Superior temporal gyrus (tissue), 1 donor: ENCODE results near the gene SAMD3.
"Not testable (repeated sequence)": the region's sequence is repeated elsewhere in the genome, so short reads cannot be mapped to it uniquely, and the experiment has no call there.

Experiments used
- DNase-seq: peaks from one replicate; pipeline ENCODE4 v3.0.0-alpha.2; 2016; ENCODE audit errors: extremely low spot score

SAMD3 gene

GRCh38 chr6:130176378-130176777, 46.4 kb downstream of the SAMD3 start:
- DNase-seq = no peak

DNA sequence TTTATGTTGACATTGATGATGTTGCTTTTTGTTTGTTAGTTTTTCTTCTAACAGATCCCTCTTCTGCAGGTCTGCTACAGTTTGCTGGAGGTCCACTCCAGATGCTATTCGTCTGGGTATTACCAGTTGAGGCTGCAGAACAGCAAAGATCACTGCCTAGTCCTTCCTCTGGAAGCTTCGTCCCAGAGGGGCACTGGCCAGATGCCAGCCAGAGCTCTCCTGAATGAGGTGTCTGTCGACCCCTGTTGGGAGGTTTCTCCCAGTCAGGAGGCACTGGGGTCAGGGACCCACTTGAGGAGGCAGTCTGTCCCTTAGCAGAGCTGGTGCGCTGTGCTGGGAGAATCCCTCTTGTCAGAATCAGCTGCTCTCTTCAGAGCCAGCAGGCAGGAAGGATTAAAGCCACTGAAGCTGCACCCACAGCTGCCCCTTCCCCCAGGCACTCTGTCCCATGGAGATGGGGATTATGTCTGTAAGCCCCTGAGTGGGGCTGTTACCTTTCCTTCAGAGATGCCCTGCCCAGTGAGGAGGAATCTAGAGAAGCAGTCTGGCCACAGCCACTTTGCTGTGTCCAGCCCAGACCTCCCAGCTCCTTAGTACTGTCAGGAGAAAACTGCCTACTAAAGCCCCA, 49.3 kb downstream of the SAMD3 start:
- not testable (repeated sequence) for DNase-seq

GRCh38 chr6:130170160-130170559, 52.6 kb downstream of the SAMD3 start:
- not testable (repeated sequence) for DNase-seq

GRCh38 chr6:130167655-130168054, 55.1 kb downstream of the SAMD3 start:
- no peak for DNase-seq

DNA sequence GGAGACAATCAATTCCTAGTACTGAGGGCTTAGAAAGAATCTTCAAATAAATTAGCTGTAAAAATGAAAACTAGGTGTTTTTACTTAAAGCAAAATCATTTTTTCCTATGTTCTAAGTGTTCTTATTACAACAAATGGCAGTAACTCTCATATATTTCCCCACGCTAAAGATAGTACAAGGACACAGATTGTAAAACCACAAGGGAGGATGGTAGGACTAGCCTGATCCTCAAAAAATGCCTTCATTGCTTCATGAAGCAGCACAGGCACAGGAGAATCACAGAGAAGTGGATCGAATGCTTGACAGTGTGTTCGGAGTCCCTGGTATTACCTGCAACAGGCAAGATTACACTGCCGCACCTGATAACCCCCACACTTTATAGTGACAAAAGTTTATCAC, 58.5 kb downstream of the SAMD3 start:
- no peak for DNase-seq

DNA sequence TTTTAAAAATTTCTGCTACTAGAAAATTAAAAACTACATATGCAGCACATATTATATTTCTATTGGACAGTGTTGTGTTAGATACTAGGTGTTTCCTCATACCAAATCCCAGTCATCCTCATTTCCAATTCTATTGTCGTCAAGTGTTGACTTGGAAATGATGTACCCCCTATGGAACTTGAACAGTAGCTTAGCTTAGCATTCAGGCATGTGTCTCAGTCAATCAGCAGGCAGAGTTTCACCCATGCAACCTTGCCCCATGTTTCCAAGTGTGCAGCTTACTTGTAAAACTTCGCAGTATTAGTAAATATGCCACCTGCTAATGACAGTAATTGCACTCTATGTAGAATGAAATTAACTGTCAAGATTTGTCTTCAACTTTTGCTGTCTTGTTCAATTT, 59.5 kb downstream of the SAMD3 start:
- no peak for DNase-seq

DNA sequence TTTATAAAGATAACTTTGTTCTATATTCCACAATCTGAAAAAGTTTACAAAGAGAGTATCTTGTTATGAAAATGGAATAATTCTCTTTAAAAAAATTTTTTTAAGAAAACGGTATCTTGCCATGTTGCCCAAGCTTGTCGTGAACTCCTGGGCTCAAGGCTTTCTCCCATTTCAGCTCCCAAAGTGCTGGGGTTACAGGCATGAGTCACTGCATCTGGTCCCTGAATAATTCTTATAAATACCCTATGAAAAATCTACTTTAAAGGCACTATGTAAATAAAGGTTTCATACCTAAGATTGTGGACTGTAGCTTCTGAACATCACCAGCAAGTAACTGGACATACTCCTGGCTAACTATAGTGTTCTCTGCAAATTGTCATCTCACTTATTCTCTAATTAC, 60.3 kb downstream of the SAMD3 start:
- no peak for DNase-seq

GRCh38 chr6:130161683-130162404, 60.9 kb downstream of the SAMD3 start:
- DNase-seq = no peak

DNA sequence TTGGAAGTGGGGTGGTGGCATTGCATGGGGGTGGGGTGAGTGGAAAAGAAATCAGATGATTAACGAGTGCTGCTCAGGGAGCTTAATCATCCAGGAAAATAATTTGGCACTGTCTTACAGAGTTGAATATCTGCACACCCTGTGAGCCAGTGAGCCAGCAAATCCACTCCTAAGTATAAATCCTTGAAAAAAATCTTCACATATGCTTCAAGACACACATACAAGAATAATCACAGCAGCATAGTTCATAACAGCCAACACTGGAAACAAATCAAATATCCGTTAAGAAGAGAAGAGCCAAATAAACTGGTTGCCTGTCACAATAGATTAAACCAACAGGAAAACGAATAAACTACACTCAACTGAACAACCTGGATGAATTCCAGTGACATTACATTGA, 62.8 kb downstream of the SAMD3 start:
- DNase-seq = no peak

GRCh38 chr6:130158548-130158947, 64.2 kb downstream of the SAMD3 start:
- no peak for DNase-seq

GRCh38 chr6:130158056-130158455, 64.7 kb downstream of the SAMD3 start:
- DNase-seq = no peak

GRCh38 chr6:130156908-130157307, 65.8 kb downstream of the SAMD3 start:
- DNase-seq = no peak

DNA sequence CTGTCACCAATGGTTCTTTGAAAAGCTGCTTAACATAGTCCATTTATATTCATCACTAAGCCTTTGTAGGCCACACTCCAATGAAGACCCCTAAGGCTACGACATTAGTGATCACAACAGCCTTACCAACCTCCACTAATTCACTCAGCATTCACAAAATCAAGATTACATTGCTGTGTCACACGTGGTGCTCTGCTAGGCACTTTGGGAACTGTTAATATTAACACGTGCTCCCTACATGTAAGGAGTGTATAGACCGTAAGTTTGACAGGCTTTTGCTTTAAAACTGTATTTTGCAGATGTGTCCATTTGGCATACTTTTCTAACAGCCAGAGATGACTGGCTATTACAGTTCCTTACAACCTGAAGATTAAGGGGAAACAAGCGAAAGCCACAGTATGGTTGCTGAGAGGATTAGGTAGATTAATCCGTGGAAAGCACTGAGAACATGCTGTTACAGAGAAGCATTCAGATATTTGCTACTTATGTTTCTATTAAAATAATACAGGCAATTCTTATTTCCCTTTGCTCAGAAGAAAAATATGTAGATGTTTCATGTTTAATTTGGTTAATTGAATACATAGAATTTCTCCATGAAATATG, 69.7 kb downstream of the SAMD3 start:
- DNase-seq = no peak

DNA sequence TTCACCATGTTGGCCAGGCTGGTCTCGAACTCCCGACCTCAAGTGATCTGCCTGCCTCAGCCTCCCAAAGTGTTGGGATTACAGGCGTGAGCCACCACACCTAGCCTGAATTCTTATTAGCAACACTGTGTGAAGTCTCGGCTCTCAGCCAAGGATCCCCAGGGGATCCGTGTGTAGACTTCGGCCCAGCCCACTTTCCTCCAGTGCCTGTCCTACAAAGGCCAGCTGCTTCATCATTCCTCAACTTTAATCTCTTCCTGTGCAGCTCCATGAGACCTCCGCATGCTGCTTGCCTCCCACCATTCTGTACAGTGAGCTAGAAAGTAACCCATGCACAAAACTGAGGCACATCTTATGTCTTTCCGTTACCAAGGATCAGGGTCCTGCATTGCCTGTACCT, 71.8 kb downstream of the SAMD3 start:
- no peak for DNase-seq

DNA sequence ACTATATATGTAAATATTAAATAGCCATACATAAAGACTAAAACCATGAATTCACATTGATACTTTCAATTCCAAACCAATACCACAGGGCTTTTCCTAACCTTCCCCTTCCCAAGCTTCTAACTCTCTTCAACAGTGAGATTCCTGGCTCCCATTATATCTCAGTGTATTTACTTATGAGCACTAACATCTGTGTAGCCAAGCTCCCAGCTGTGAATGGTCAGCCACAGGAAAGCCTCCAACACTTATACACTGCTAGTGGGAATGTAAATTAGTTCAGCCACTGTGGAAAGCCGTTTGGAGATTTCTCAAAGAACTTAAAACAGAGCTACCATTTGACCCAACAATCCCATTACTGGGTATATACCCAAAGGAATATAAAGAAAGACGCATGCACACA, 73.7 kb downstream of the SAMD3 start:
- DNase-seq = not testable (repeated sequence)

DNA sequence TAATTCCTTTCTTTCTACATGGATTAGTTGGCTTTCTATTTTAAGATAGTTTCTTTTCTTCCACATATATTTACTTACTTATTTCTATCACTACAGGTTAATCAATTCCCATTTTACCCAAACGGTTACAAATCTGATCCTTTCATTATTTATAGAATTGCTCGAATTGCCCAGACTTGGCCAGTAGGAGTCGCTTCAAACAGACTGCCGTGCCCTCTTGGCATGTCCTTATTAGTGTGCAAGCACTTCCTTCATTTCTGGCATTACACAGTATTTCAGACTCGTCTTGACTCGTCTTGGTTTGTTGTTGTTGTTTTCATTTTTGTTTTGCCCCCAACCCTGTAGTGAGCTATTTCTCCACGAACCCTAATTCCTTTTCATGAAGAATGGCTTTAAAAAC, 74.6 kb downstream of the SAMD3 start:
- DNase-seq = no peak

DNA sequence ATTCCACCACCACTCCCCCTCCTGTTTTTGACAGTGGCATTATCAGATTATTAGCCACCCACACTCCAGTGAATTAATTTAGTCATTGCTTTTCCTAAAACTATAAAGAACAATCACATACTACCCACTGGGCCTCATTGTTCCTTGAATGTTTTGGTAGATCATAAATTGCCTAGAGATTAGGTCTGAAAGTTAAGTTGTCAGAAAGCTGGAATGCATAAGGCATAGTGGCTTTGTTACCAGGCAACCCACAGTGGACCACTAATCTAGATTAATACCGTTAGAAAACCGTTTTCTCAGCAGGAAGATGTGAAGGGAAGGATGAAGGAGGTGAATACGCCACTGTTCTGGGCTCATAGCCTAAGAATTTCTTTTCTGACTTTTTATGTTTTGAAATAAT, 75.6 kb downstream of the SAMD3 start:
- DNase-seq = no peak

- DNase-seq = no peak
These were observed 79.0 kb downstream of the SAMD3 start for GRCh38 chr6:130143709-130144108.

GRCh38 chr6:130140084-130140483, 82.7 kb downstream of the SAMD3 start:
- DNase-seq = no peak

- no peak for DNase-seq
These were observed 83.9 kb downstream of the SAMD3 start for GRCh38 chr6:130138909-130139242.

DNA sequence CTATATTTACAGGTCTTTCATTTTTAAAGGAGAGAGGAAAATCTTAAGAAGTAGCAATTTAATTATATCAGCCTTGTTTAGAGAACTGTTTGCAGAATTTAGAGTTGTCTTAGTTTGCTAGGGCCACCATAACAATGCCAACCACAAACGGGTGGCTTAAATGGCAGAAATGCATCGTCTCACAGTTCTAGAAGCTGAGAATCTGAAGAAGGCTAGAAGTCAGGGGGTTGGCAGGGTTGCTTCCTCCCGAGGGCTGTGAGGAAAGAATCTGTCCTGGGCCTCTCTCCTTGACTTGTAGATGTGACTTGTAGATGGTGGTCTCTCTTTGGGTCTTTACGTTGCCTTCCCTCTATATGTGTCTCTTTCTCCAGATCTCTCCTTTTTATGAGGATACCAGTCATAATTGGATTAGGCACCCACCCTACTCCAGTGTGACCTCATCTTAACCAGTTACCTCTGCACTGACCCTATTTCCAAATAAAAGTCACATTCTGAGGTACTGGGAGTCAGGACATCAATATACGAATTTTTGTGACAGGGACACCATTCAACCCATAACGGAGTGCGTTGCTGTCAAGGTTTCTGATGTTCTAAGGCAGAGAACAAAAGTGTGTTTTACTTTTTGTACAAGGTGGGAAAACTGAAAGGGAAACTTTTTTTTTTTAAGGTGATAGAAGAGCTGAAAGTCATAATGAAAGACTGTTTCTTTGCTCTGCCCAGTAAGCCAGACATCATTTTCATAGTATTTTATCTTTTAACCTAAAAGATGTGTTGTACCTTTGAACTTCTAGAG, 84.4 kb downstream of the SAMD3 start:
- DNase-seq = no peak

- DNase-seq = no peak
These were observed 86.0 kb downstream of the SAMD3 start for GRCh38 chr6:130136798-130137197.

GRCh38 chr6:130134582-130134981, 88.2 kb downstream of the SAMD3 start:
- DNase-seq = no peak
